ENCODE results near the gene EIF4E2. TPM values are rescaled to one million over a fixed set of nuclear protein-coding genes. Genes with fewer than 3 reads are reported as not detected.

The EIF4E2 gene
- total and polyA plus RNA-seq, 2 donors (not counting 3 experiments of a cell fraction or from before 2014, with no cell fraction given), result 50.0 to 96.5 TPM

DNA sequence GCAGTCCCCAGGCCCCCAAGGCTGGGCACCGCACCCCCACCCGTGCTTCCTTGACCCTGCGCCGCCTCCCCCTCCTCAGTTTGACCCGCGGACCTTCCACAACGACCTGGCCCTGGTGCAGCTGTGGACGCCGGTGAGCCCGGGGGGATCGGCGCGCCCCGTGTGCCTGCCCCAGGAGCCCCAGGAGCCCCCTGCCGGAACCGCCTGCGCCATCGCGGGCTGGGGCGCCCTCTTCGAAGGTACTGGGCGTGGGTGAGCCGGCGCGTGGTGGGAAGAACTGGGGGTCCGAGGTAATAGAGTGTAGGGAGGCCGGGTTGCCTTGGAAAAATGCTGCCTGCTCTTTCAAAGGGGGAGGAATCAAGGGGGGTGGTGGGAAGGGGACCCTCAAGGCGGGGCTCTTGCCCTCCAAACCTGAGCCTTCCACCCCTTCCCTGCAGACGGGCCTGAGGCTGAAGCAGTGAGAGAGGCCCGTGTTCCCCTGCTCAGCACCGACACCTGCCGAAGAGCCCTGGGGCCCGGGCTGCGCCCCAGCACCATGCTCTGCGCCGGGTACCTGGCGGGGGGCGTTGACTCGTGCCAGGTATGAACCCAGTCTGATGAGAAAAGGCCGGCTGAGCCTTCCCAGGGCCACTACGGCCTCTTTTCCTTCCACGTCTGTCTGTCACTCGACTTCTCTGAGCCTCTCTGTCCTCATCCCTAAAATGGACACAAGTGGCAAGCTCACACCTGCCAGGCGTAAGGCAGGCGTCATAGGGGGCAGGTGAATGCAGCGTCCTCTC lies 27.7 kb upstream of the EIF4E2 start:
- Histone ChIP-seq H3K27me3 (ENCODE audit: control insufficient read depth in 2 of 2, insufficient read depth in 2 of 2, low read length in 2 of 2) (peaks cover 21 to 31% of the 10 kb centered on the region in 2 experiments), H3K4me1 (ENCODE audit: control insufficient read depth, extremely low read depth, insufficient read depth, low read length) (no peaks in the 10 kb centered on the region), H3K9me1 (replicated peaks; ENCODE audit: control insufficient read depth, extremely low read depth, insufficient read depth, low read length) (no peaks in the 10 kb centered on the region), H3K27ac (ENCODE audit: insufficient read depth, low read depth, low read length) (no peak overlapping the region), H3K36me3 (ENCODE audit: control insufficient read depth in 2 of 2, extremely low read depth in 1 of 2, insufficient read depth in 2 of 2, low read length in 2 of 2) (no peaks in the 10 kb centered on the region), H4K20me1 (replicated peaks; ENCODE audit: control insufficient read depth, extremely low read depth, insufficient read depth, low read length) (no peaks in the 10 kb centered on the region), H3K9ac (replicated peaks; ENCODE audit: extremely low read depth, insufficient read depth, low read length) (no peak overlapping the region), H3K79me2 (ENCODE audit: control insufficient read depth, insufficient read depth, low read length) (no peaks in the 10 kb centered on the region), H2AFZ (ENCODE audit: low read depth, low read length) (no peak overlapping the region), H3K4me2 (ENCODE audit: insufficient read depth, low read length) (no peak overlapping the region), H3K4me3 (replicated peaks in 1 of 3; ENCODE audit: insufficient read depth in 1 of 3, low read depth in 1 of 3, low read length in 3 of 3) (no peak overlapping the region), H3K9me3 (replicated peaks; ENCODE audit: control insufficient read depth, insufficient read depth, low read length) (no peaks in the 10 kb centered on the region)
- dilution Hi-C loops (cut with MboI; ENCODE audit: extremely low pct_ligation_motif_present, low sequenced_read_pairs) (no loop called here), intact Hi-C loops (cut with micrococcal nuclease) (loop anchor here (5.0 kb wide), 1 partner anchor 616 kb away; no protein-coding TSS in a partner anchor)
- FAIRE-seq (no peak), DNase-seq (ENCODE audit: low read depth, low spot score) (no peak)
- no TSS peak for BruUV-seq (replicated peaks)
- ChIA-PET POLR2A (no interaction called here), CTCF (interaction anchor here (0.9 to 4.6 kb wide), 8 partner anchors 7 to 672 kb away, joined by 3 to 44 read pairs (median 4); partner anchors contain the start of genes EIF4E2 and TIGD1)
- no peak for TF ChIP-seq GATA2 (IDR thresholded peaks at IDR 0.05; ENCODE audit: insufficient read depth, insufficient read length, low read depth, low read length)
- no peak for TF ChIP-seq MYC (IDR thresholded peaks at IDR 0.05; ENCODE audit: low read depth, low read length)
- no peak for TF ChIP-seq EZH2 (IDR thresholded peaks at IDR 0.05; ENCODE audit: borderline replicate concordance, low read depth, low read length, severe bottlenecking)
- TF ChIP-seq, protein P1, sequence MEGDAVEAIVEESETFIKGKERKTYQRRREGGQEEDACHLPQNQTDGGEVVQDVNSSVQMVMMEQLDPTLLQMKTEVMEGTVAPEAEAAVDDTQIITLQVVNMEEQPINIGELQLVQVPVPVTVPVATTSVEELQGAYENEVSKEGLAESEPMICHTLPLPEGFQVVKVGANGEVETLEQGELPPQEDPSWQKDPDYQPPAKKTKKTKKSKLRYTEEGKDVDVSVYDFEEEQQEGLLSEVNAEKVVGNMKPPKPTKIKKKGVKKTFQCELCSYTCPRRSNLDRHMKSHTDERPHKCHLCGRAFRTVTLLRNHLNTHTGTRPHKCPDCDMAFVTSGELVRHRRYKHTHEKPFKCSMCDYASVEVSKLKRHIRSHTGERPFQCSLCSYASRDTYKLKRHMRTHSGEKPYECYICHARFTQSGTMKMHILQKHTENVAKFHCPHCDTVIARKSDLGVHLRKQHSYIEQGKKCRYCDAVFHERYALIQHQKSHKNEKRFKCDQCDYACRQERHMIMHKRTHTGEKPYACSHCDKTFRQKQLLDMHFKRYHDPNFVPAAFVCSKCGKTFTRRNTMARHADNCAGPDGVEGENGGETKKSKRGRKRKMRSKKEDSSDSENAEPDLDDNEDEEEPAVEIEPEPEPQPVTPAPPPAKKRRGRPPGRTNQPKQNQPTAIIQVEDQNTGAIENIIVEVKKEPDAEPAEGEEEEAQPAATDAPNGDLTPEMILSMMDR (IDR thresholded peaks at IDR 0.05; ENCODE audit: extremely low read depth in 1 of 2, insufficient read depth in 1 of 2, low read depth in 1 of 2, low read length in 2 of 2), result no peak
- TF ChIP-seq JUN (IDR thresholded peaks at IDR 0.05; ENCODE audit: borderline replicate concordance, insufficient read depth, insufficient read length, low read depth), result no peak
- no peak for TF ChIP-seq POLR2A (IDR thresholded peaks at IDR 0.05; ENCODE audit: low read depth, low read length)
- no peak for TF ChIP-seq POLR2AphosphoS5 (IDR thresholded peaks at IDR 0.05; ENCODE audit: insufficient read depth, low read depth, low read length)
- TF ChIP-seq FOS (IDR thresholded peaks at IDR 0.05; ENCODE audit: borderline replicate concordance, insufficient read depth, low read length), result no peak
- TF ChIP-seq, protein P2, sequence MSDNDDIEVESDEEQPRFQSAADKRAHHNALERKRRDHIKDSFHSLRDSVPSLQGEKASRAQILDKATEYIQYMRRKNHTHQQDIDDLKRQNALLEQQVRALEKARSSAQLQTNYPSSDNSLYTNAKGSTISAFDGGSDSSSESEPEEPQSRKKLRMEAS (IDR thresholded peaks at IDR 0.05; ENCODE audit: insufficient read depth, insufficient read length), result no peak

Data from endothelial cell of umbilical vein (primary cell).